Activated CD4-positive, alpha-beta T cell treated with anti-CD3 and anti-CD28 coated beads for 36 hours (primary cell): ENCODE data around the gene CDH4. TPM values are rescaled to one million over a fixed set of nuclear protein-coding genes. Genes with fewer than 3 reads are reported as not detected.

Source experiments
- ATAC-seq: fragments of 200-7000 bp; cut with Tn5 transposase; one replicate; pipeline ENCODE4 v1.10.0; 2021; ENCODE audit warnings: mild to moderate bottlenecking, moderate library complexity
- CTCF ChIA-PET: fragments of 350-600 bp; sonication (Branson Sonifier 250); formaldehyde crosslinking; loops from one replicate; lab custom pipeline; 2021; ENCODE audit warnings: antibody characterized with exemption; lab: Charles Lee
- POLR2A ChIA-PET: fragments of 350-600 bp; sonication (Branson Sonifier 250); formaldehyde crosslinking; loops from one replicate; lab custom pipeline; 2021; ENCODE audit warnings: antibody characterized with exemption, inconsistent platforms; lab: Charles Lee
- DNase-seq: peaks from one replicate; pipeline ENCODE4 v3.0.0-alpha.2; 2020
- H3K27ac Mint-ChIP-seq: one replicate; pipeline ENCODE4 v1.8.0; 2021; ENCODE audit warnings: mixed read lengths
- H3K27me3 Mint-ChIP-seq: one replicate; pipeline ENCODE4 v1.8.0; 2021; ENCODE audit warnings: mixed read lengths
- H3K36me3 Mint-ChIP-seq: one replicate; pipeline ENCODE4 v1.8.0; 2021; ENCODE audit warnings: low read depth, mixed read lengths
- H3K4me1 Mint-ChIP-seq: one replicate; pipeline ENCODE4 v1.8.0; 2021; ENCODE audit warnings: mixed read lengths
- H3K4me3 Mint-ChIP-seq: one replicate; pipeline ENCODE4 v1.8.0; 2021; ENCODE audit warnings: mild to moderate bottlenecking, moderate library complexity, mixed read lengths
- H3K9me3 Mint-ChIP-seq: one replicate; pipeline ENCODE4 v1.8.0; 2021; ENCODE audit warnings: low read depth, mixed read lengths
- intact Hi-C, 2 experiments: fragments of 100-400 bp; cut with DNase I in 1 of 2; cut with micrococcal nuclease in 1 of 2; formaldehyde crosslinking; loops; one replicate each; pipeline versions ENCODE4 v1.14.2 to v1.15.1; 2022 to 2024; cut with DNase I, micrococcal nuclease
- total RNA-seq, 2 experiments: library from RNA; stranded (reverse); gene quantifications; one replicate each; pipeline ENCODE4 v1.2.3, GENCODE V29; 2021

Gene CDH4
- total RNA-seq, 2 experiments from 2014 or later: not detected

- ChIA-PET CTCF (no interaction called here), POLR2A (no interaction called here)
- DNase-seq: no peak
- Mint-ChIP-seq H3K36me3 (no peaks in the 10 kb centered on the region), H3K27ac (no peak overlapping the region), H3K4me1 (no peaks in the 10 kb centered on the region), H3K9me3 (no peaks in the 10 kb centered on the region), H3K4me3 (no peak overlapping the region), H3K27me3 (peaks cover 4% of the 10 kb centered on the region)
- no peak for ATAC-seq
- intact Hi-C loops: no loop called here
Observed at GRCh38 chr20:61761453-61762166, 509.5 kb downstream of the CDH4 start.

GRCh38 chr20:61762167-61762710, 510.2 kb downstream of the CDH4 start:
- intact Hi-C loops: no loop called here
- no peak for ATAC-seq

GRCh38 chr20:61762886-61763739, 511.1 kb downstream of the CDH4 start:
- Mint-ChIP-seq H3K4me3 (no peak overlapping the region), H3K27ac (no peak overlapping the region), H3K4me1 (no peaks in the 10 kb centered on the region), H3K27me3 (peaks cover 4% of the 10 kb centered on the region), H3K36me3 (no peaks in the 10 kb centered on the region), H3K9me3 (no peaks in the 10 kb centered on the region)
- ATAC-seq (no peak), DNase-seq (no peak)
- ChIA-PET CTCF (no interaction called here), POLR2A (no interaction called here)
- intact Hi-C loops: no loop called here

More at GRCh38 chr20:61762167-61762710, 510.2 kb downstream of the CDH4 start:
- H3K9me3 Mint-ChIP-seq: no peaks in the 10 kb centered on the region
- DNase-seq: no peak
- CTCF ChIA-PET: no interaction called here
- H3K4me1 Mint-ChIP-seq: no peaks in the 10 kb centered on the region
- POLR2A ChIA-PET: no interaction called here
- H3K27ac Mint-ChIP-seq: no peak overlapping the region
- H3K27me3 Mint-ChIP-seq: peaks cover 4% of the 10 kb centered on the region
- no peak overlapping the region for H3K4me3 Mint-ChIP-seq
- H3K36me3 Mint-ChIP-seq: no peaks in the 10 kb centered on the region

- ChIA-PET CTCF (no interaction called here), POLR2A (no interaction called here)
- Mint-ChIP-seq H3K27me3 (peaks cover 4% of the 10 kb centered on the region), H3K9me3 (no peaks in the 10 kb centered on the region), H3K36me3 (no peaks in the 10 kb centered on the region), H3K4me1 (no peaks in the 10 kb centered on the region), H3K27ac (no peak overlapping the region), H3K4me3 (no peak overlapping the region)
- DNase-seq: no peak
- no peak for ATAC-seq
- intact Hi-C loops: no loop called here
Observed at GRCh38 chr20:61763740-61764400, 511.8 kb downstream of the CDH4 start.

- intact Hi-C loops: no loop called here
- ChIA-PET CTCF (no interaction called here), POLR2A (no interaction called here)
- H3K27me3 Mint-ChIP-seq: peaks cover 4% of the 10 kb centered on the region
- no peaks in the 10 kb centered on the region for H3K36me3 Mint-ChIP-seq
- no peak overlapping the region for H3K4me3 Mint-ChIP-seq
- DNase-seq: no peak
- no peak for ATAC-seq
- no peaks in the 10 kb centered on the region for H3K4me1 Mint-ChIP-seq
- no peak overlapping the region for H3K27ac Mint-ChIP-seq
- no peaks in the 10 kb centered on the region for H3K9me3 Mint-ChIP-seq
Observed at GRCh38 chr20:61764471-61765025, 512.5 kb downstream of the CDH4 start.

- ChIA-PET POLR2A (no interaction called here), CTCF (no interaction called here)
- H3K4me3 Mint-ChIP-seq: no peak overlapping the region
- peaks cover 4% of the 10 kb centered on the region for H3K27me3 Mint-ChIP-seq
- no peak for ATAC-seq
- H3K4me1 Mint-ChIP-seq: no peaks in the 10 kb centered on the region
- no peak overlapping the region for H3K27ac Mint-ChIP-seq
- H3K9me3 Mint-ChIP-seq: no peaks in the 10 kb centered on the region
- intact Hi-C loops: no loop called here
- DNase-seq: no peak
- no peaks in the 10 kb centered on the region for H3K36me3 Mint-ChIP-seq
Observed at GRCh38 chr20:61765081-61765870, 513.2 kb downstream of the CDH4 start.

- no peak overlapping the region for H3K27ac Mint-ChIP-seq
- POLR2A ChIA-PET: no interaction called here
- intact Hi-C loops: no loop called here
Observed at GRCh38 chr20:61765871-61766654, 514.0 kb downstream of the CDH4 start.

GRCh38 chr20:61766921-61767610, 515.0 kb downstream of the CDH4 start:
- Mint-ChIP-seq H3K36me3 (no peaks in the 10 kb centered on the region), H3K9me3 (no peaks in the 10 kb centered on the region), H3K4me3 (no peak overlapping the region), H3K27me3 (peaks cover 4% of the 10 kb centered on the region), H3K4me1 (no peaks in the 10 kb centered on the region), H3K27ac (no peak overlapping the region)
- ChIA-PET CTCF (no interaction called here), POLR2A (no interaction called here)
- ATAC-seq (no peak), DNase-seq (no peak)
- intact Hi-C loops: no loop called here

More at GRCh38 chr20:61765871-61766654, 514.0 kb downstream of the CDH4 start:
- H3K36me3 Mint-ChIP-seq: no peaks in the 10 kb centered on the region
- ATAC-seq: no peak
- peaks cover 4% of the 10 kb centered on the region for H3K27me3 Mint-ChIP-seq
- CTCF ChIA-PET: no interaction called here
- H3K9me3 Mint-ChIP-seq: no peaks in the 10 kb centered on the region
- no peaks in the 10 kb centered on the region for H3K4me1 Mint-ChIP-seq
- no peak for DNase-seq
- no peak overlapping the region for H3K4me3 Mint-ChIP-seq

GRCh38 chr20:61767761-61768494, 515.9 kb downstream of the CDH4 start:
- Mint-ChIP-seq H3K9me3 (no peaks in the 10 kb centered on the region), H3K27ac (no peak overlapping the region), H3K27me3 (peaks cover 4% of the 10 kb centered on the region), H3K36me3 (no peaks in the 10 kb centered on the region), H3K4me1 (no peaks in the 10 kb centered on the region), H3K4me3 (no peak overlapping the region)
- POLR2A ChIA-PET: no interaction called here
- intact Hi-C loops: no loop called here
- no peak for ATAC-seq
- DNase-seq: no peak
- CTCF ChIA-PET: no interaction called here
